ENCODE data around the gene CHST9.

CHST9 gene

DNA sequence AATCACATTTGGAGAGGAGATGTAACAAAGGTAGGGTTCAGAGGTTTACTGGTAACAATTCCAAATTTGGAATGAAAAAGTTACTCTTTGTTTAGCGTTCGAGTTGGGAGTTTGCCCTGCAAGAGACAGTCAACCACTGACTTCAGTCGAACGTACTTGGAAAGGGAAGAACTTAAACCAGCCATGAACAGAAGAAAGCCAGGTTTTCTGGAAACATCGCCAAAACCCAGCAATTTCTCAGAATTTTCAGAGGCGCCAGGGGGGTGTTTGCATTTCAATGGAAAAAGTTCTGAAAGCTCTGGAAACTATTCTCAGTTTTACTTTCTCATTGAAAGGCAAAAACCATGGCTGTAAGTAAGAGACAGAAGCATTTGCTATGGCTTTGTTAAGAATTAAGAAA lies 291.1 kb downstream of the CHST9 start:
- no peak overlapping the region for H3K27ac ChIP-seq
- TF ChIP-seq, protein P1, sequence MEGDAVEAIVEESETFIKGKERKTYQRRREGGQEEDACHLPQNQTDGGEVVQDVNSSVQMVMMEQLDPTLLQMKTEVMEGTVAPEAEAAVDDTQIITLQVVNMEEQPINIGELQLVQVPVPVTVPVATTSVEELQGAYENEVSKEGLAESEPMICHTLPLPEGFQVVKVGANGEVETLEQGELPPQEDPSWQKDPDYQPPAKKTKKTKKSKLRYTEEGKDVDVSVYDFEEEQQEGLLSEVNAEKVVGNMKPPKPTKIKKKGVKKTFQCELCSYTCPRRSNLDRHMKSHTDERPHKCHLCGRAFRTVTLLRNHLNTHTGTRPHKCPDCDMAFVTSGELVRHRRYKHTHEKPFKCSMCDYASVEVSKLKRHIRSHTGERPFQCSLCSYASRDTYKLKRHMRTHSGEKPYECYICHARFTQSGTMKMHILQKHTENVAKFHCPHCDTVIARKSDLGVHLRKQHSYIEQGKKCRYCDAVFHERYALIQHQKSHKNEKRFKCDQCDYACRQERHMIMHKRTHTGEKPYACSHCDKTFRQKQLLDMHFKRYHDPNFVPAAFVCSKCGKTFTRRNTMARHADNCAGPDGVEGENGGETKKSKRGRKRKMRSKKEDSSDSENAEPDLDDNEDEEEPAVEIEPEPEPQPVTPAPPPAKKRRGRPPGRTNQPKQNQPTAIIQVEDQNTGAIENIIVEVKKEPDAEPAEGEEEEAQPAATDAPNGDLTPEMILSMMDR (conservative IDR thresholded peaks at IDR 0.05) = no peak

DNA sequence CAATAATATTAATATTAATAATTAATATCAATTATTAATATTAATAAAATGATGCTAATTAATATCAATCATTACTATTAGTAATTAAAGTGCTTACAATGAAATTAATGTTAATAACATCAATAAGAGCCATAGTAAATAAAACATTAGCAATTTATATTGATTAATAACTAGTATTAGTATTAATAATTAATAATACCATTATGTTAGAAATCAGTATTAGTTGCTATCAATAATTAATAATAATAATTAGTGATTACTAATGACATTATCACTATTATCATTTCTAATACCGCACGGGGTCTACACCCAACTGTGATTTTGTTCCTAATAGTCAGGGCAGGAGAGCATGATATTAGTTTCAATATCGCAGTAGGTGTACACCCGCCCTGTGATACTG lies 296.8 kb downstream of the CHST9 start:
- TF ChIP-seq, protein P1 (conservative IDR thresholded peaks at IDR 0.05) = no peak
- no peak overlapping the region for H3K27ac ChIP-seq

DNA sequence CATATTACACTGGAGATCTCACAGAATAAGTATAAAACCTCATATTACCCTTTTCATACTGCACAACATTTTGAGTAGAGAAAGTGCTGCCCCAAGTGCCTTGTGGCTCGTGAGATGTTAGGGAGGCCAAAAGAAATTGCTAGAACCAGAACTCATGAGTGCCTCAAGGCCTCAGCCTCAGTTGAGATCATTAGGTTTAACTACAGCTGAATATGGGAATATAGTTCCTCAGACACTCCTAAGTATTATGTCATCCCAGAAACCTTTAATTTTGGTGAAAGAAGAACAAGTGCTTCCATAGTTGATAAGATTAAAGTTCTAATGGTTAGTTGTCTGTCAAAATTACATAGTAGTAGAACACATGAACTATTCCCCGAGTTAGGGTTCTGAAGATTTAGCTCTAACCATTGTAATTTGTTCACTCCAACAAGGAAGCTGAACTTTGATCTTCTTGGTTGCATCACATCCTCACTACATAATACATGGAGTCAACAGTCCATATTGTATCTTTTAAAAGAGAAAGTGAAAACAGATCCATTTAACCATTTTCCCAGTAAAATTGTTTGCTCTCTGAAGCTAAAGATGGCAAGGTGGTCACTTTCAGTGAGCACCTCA lies 310.0 kb downstream of the CHST9 start:
- TF ChIP-seq, protein P1 (conservative IDR thresholded peaks at IDR 0.05) = no peak
- H3K27ac ChIP-seq = no peak overlapping the region

DNA sequence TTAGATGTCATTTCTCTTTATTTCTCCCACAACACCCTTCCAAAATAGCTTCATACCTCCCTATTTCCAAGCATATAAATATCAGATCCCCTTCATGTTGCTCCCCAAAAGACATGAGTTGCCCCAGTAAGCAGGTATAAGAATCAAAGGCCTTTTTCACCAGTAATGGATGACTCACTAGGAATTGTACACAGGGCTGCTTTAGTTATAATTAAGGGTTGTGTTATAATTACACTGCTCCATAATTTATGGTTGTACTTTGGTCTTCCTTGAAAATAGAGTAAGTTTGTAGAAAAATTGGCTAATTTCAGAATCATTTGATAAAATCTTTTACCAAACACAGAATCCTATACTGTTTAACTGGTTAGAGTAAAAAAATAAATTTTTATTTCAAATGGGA lies 310.8 kb downstream of the CHST9 start:
- TF ChIP-seq, protein P1 (conservative IDR thresholded peaks at IDR 0.05) = no peak
- no peak overlapping the region for H3K27ac ChIP-seq

DNA sequence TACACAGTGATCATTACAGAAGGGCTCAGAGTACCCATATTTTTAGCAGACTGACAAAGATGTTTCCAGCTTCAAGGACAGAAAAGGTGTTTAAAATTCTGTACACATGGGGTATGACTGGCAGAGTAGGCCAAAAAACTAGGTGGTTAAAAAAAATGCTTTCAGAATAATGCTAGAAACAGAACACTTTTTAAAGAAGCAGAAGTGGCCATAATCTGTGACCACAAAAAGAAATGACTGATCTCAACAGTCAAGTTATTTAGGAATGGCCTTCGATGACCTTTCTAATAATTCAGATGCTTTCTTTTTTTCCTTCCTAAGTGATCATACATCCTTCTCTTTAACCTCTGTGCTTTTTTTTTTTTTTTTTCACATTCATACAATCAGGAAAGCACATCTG lies 315.5 kb downstream of the CHST9 start:
- TF ChIP-seq, protein P1 (conservative IDR thresholded peaks at IDR 0.05) = no peak
- no peak overlapping the region for H3K27ac ChIP-seq

DNA sequence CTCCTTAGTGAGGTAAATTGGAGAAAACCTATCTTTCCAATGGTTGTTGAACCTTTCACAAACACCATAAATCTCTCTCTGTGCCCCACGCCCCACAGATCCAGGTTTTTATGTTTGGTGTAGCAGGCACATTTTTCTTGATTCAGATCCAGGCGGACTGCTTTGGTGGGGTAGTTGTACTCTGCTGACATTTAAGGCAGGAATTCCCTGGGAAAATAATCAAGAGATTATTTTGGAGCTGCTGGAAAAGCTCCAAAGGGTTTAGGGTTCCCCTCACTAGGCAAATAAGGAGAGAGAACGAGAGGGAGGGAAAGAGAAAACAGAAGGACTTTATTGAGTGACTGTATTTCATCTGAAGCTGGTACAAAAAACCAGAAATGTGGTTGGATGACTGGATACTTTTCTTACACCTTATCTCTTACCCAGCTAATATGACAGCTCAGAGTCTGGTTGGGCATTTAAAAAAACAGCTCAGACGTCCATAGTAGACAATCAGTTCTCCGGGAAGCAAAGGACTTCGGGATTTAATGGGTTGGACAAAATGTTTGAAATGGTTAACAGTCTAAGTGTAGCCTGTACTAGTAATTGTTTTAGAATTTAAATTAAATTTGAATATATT lies 316.0 kb downstream of the CHST9 start:
- no peak overlapping the region for H3K27ac ChIP-seq
- TF ChIP-seq, protein P1 (conservative IDR thresholded peaks at IDR 0.05) = no peak

DNA sequence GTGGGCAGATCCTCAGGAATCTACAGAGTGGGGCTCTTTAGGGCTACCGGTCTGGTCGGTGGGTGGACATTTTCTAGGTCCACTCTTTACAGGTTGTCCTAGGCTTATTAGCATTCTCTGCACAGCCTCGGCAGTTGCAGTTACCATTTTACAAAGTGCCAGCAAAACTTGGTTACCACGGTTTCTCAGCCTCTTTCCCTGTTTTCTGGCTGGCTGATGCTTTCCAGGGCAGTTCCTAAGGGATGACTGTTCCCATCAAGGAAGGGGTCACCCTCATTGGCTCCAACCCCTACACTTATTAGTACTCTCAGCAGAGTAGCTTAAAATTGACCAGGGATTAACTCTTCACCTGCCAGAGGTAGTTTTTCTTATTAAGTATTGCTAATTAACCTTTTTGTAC lies 317.6 kb downstream of the CHST9 start:
- TF ChIP-seq, protein P1 (conservative IDR thresholded peaks at IDR 0.05) = no peak
- no peak overlapping the region for H3K27ac ChIP-seq

Measured in VCaP (cell line).